Osteoblast (primary cell): ENCODE measurements around the gene RNPEPL1. TPM values are rescaled to one million over a fixed set of nuclear protein-coding genes. Genes with fewer than 3 reads are reported as not detected.
"Not testable (repeated sequence)": the region's sequence is repeated elsewhere in the genome, so short reads cannot be mapped to it uniquely, and the experiment has no call there.

Experiments
- DNase-seq: peaks from one replicate; pipeline ENCODE4 v3.0.0; 2011; ENCODE audit warnings: low spot score, mixed read lengths; ENCODE audit not compliant: insufficient read length; ENCODE audit errors: missing footprints
- H2AFZ ChIP-seq: 2 replicates; pipeline ENCODE4 v1.6.0; 2011; ENCODE audit warnings: mild to moderate bottlenecking, low read length
- H3K27ac ChIP-seq: 2 replicates; pipeline ENCODE4 v1.5.1; 2011; ENCODE audit warnings: mild to moderate bottlenecking, low read depth, low read length, moderate library complexity
- H3K27me3 ChIP-seq: 2 replicates; pipeline ENCODE4 v1.6.0; 2012; ENCODE audit warnings: mild to moderate bottlenecking, control low read depth, inconsistent platforms, low read length, moderate library complexity; ENCODE audit not compliant: insufficient read depth
- H3K36me3 ChIP-seq: 2 replicates; pipeline ENCODE4 v1.5.1; 2011; ENCODE audit warnings: mild to moderate bottlenecking, low read length, control low read depth, moderate library complexity; ENCODE audit not compliant: insufficient read depth
- H3K4me1 ChIP-seq: 2 replicates; pipeline ENCODE4 v1.5.1; 2011; ENCODE audit warnings: mild to moderate bottlenecking, low read length, control low read depth, moderate library complexity; ENCODE audit not compliant: insufficient read depth
- H3K4me2 ChIP-seq: 2 replicates; pipeline ENCODE4 v1.6.0; 2011; ENCODE audit warnings: mild to moderate bottlenecking, low read length; ENCODE audit not compliant: insufficient read depth
- H3K4me3 ChIP-seq: fragments of 200-600 bp; sonication (generic); 3 replicates; pipeline ENCODE4 v1.5.1; 2012; ENCODE audit warnings: mild to moderate bottlenecking, low read length, inconsistent platforms; ENCODE audit not compliant: insufficient read depth
- H3K79me2 ChIP-seq: 2 replicates; pipeline ENCODE4 v1.6.0; 2012; ENCODE audit warnings: mild to moderate bottlenecking, low read length, control low read depth, inconsistent platforms; ENCODE audit not compliant: insufficient read depth
- H3K9me3 ChIP-seq: 2 replicates; pipeline ENCODE4 v1.5.1; 2011; ENCODE audit warnings: low read depth, low read length, control low read depth
- H4K20me1 ChIP-seq: 2 replicates; pipeline ENCODE4 v1.6.0; 2012; ENCODE audit warnings: mild to moderate bottlenecking, low read length, control low read depth; ENCODE audit not compliant: insufficient read depth
- CTCF ChIP-seq: IDR thresholded peaks from 2 replicates; pipeline ENCODE4 v1.5.1; 2011; ENCODE audit warnings: mild to moderate bottlenecking, low read depth, low read length, moderate library complexity; ENCODE audit errors: extremely low read depth
- total RNA-seq: library from RNA; depleted of rRNA; stranded (reverse); fragments of >200 nt; gene quantifications from 2 replicates; pipeline ENCODE4 v1.2.3, GENCODE V29; 2012

Gene RNPEPL1
- total RNA-seq, 1 donor = 13.0 TPM

GRCh38 chr2:240615396-240615795 is 47.1 kb downstream of the RNPEPL1 start:
- Histone ChIP-seq H3K4me3 (no peak overlapping the region), H3K4me1 (no peaks in the 10 kb centered on the region), H2AFZ (no peak overlapping the region), H3K36me3 (no peaks in the 10 kb centered on the region), H4K20me1 (no peaks in the 10 kb centered on the region), H3K9me3 (no peaks in the 10 kb centered on the region), H3K27me3 (no peaks in the 10 kb centered on the region), H3K27ac (no peak overlapping the region), H3K4me2 (no peak overlapping the region), H3K79me2 (no peaks in the 10 kb centered on the region)
- no peak for DNase-seq
- no peak for TF ChIP-seq CTCF

DNA sequence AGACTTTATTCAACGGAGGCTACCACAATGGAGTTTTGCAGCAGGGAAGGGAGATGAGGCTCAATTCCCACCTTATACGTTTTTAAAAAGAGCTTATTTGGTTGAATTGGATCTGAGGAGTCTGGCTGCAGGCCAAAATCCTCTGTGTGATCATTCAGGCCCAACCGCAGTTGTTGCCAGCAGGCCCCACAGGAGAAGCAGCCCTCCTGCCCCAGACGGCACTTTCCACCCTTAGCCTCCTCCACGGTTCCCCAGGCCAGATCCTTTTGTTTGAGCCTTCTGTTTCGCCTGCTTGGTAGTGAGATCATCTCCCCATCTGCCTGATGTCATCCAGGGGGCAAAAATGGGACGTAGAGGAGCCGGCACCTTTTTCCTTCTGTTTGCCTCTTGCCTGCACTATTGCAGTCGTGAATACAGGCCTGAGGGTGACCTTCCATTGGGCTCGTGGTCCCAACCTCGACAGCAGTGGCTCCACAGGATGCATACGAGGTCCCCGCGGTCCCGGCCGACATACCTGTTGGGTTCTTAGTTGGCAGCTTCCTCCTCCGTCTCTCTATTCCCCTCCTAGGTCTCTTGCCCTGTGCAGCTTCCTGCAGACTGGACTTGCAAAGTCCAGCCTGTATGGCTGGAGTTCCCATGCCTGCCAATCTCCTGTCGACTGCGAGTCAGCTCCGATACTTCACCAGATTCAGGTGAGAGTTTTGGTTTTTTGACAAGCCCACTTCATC is 47.7 kb downstream of the RNPEPL1 start:
- no peaks in the 10 kb centered on the region for H3K9me3 ChIP-seq
- no peaks in the 10 kb centered on the region for H3K79me2 ChIP-seq
- no peak for TF ChIP-seq CTCF
- H3K27me3 ChIP-seq = no peaks in the 10 kb centered on the region
- no peak overlapping the region for H3K4me3 ChIP-seq
- H4K20me1 ChIP-seq = no peaks in the 10 kb centered on the region
- no peak overlapping the region for H3K27ac ChIP-seq
- H3K4me1 ChIP-seq = no peaks in the 10 kb centered on the region
- no peak overlapping the region for H2AFZ ChIP-seq
- peak; percentile 8 for DNase-seq
- H3K4me2 ChIP-seq = no peak overlapping the region
- no peaks in the 10 kb centered on the region for H3K36me3 ChIP-seq

DNA sequence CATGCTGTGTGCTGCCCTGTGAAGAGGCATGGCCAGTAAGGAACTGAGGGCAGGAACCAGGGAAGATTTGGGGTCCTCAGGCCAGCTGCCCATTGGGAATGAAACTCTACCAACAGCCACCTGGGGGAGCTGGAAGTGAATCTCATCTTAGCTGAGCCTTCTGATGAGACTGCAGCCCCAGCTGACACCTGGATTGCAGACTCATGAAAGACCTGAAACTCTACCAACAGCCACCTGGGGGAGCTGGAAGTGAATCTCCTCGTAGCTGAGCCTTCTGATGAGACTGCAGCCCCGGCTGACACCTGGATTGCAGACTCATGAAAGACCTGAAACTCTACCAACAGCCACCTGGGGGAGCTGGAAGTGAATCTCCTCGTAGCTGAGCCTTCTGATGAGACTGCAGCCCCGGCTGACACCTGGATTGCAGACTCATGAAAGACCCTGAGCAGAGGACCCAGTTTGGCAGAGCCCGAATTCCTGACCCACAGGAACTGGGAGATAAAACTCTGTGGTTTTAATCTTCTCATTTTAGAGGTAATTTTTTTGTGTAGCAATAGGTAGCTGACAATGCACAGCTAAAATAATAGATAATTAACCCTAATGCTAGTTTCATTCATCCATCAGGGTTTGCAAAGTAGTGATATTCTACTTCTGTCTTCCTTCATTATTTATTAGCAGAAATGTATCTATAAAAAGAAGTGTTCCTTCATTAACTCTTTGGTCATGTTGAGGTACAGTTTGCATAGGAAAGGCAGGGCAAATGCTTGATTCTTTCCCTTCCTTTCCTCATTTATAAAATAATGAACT is 48.8 kb downstream of the RNPEPL1 start:
- H2AFZ ChIP-seq, H3K4me2 ChIP-seq, H3K9me3 ChIP-seq, H3K27me3 ChIP-seq, H3K36me3 ChIP-seq, H3K4me3 ChIP-seq, H3K4me1 ChIP-seq, H3K79me2 ChIP-seq, H4K20me1 ChIP-seq, H3K27ac ChIP-seq: not testable (repeated sequence)
- peak; percentile 3 for DNase-seq

GRCh38 chr2:240618776-240619175 is 50.5 kb downstream of the RNPEPL1 start:
- no peak for TF ChIP-seq CTCF
- Histone ChIP-seq H3K4me1 (peaks cover 4% of the 10 kb centered on the region), H3K27ac (no peak overlapping the region), H3K9me3 (no peaks in the 10 kb centered on the region), H3K27me3 (no peaks in the 10 kb centered on the region), H3K4me3 (no peak overlapping the region), H3K79me2 (no peaks in the 10 kb centered on the region), H3K36me3 (no peaks in the 10 kb centered on the region), H2AFZ (no peak overlapping the region), H3K4me2 (no peak overlapping the region), H4K20me1 (no peaks in the 10 kb centered on the region)
- DNase-seq = peak; percentile 13
